ENCODE measurements around the gene HCFC1R1. TPM values are rescaled to one million over a fixed set of nuclear protein-coding genes. Genes with fewer than 3 reads are reported as not detected.
"Not testable (repeated sequence)": the region's sequence is repeated elsewhere in the genome, so short reads cannot be mapped to it uniquely, and the experiment has no call there.

Gene HCFC1R1
- polyA plus RNA-seq, 1 of the 3 experiments (the other 2 are of a cell fraction): 54.9 TPM

DNA sequence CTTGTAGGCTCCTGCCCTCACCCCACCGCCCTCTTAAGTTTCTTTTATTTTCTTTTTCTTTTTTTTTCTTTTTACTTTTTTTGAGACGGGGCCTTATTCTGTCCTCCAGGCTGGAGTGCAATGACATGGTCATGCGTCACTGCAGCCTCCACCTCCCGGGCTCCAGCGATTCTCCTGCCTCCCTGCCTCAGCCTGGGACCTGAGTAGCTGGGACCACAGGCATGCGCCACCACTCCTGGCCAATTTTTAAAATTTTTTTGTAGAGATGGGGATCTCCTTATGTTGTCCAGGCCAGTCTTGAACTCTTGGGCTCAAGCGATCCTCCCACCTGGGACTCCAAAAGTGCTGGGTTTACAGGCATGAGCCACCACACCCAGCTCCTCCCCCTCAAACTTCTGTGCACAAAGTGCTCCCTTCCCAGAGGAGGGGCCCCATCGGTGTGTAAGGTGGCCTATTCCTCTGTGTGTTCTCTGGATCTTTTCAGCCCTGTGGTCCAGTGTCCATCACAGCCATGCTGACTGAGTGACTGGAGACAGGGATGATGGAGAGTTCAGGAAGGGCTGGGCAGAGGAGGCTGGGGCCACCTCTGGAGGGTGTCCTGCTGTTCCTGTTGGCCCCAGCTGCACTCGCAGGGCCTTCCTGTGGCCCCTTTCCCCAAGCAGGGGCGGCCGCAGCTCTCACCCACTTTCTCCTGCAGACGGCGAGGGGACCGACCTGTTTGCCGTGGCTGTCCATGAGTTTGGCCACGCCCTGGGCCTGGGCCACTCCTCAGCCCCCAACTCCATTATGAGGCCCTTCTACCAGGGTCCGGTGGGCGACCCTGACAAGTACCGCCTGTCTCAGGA, 32.8 kb upstream of the HCFC1R1 start (continued):
- TF ChIP-seq GATA2 (CRISPR knock-in tag; IDR thresholded peaks at IDR 0.05) (no peak), SMC3 (IDR thresholded peaks at IDR 0.05; ENCODE audit: low read depth, low read length) (no peak), FOXM1 (IDR thresholded peaks at IDR 0.05; ENCODE audit: low read depth) (no peak), TEAD4 (IDR thresholded peaks at IDR 0.05; ENCODE audit: borderline replicate concordance, insufficient read depth) (no peak), MEF2A (IDR thresholded peaks at IDR 0.05; ENCODE audit: borderline replicate concordance, low read depth) (no peak), NRF1 (IDR thresholded peaks at IDR 0.05; ENCODE audit: low read depth, low read length) (no peak)
- TF ChIP-seq, protein P1, sequence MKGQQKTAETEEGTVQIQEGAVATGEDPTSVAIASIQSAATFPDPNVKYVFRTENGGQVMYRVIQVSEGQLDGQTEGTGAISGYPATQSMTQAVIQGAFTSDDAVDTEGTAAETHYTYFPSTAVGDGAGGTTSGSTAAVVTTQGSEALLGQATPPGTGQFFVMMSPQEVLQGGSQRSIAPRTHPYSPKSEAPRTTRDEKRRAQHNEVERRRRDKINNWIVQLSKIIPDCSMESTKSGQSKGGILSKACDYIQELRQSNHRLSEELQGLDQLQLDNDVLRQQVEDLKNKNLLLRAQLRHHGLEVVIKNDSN (IDR thresholded peaks at IDR 0.05; ENCODE audit: borderline replicate concordance, low read depth): no peak
- TF ChIP-seq, protein P2, sequence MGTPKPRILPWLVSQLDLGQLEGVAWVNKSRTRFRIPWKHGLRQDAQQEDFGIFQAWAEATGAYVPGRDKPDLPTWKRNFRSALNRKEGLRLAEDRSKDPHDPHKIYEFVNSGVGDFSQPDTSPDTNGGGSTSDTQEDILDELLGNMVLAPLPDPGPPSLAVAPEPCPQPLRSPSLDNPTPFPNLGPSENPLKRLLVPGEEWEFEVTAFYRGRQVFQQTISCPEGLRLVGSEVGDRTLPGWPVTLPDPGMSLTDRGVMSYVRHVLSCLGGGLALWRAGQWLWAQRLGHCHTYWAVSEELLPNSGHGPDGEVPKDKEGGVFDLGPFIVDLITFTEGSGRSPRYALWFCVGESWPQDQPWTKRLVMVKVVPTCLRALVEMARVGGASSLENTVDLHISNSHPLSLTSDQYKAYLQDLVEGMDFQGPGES (IDR thresholded peaks at IDR 0.05; ENCODE audit: low read depth, low read length): no peak

DNA sequence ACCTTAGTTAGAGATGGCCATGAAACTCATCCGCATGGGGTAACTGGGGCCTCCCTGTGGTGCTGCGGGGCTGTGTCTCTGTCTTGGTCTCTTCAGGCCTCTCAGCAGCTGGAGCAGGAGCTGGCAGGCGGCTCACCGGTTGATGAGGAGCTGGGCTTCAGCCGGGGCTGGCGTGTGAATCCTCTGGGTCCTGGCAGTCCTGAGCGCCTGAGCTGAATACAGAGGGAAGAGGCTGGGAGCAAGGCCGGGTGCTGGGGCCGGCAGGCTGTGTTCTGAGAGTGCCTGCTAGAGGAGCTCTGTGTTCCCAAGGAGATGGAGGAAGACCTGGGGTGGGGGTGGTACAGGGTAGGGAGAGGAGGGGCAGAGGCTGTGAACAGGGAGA, 32.0 kb upstream of the HCFC1R1 start:
- DNase-seq; H3K79me2 ChIP-seq (ENCODE audit: insufficient read depth); H2AFZ ChIP-seq (ENCODE audit: low read depth); H3F3A ChIP-seq (replicated peaks; ENCODE audit: insufficient read depth); POLR2A ChIA-PET; H3K36me3 ChIP-seq (replicated peaks in 1 of 2; ENCODE audit: control insufficient read depth in 1 of 2, insufficient read depth in 2 of 2, low read length in 1 of 2); H4K20me1 ChIP-seq (ENCODE audit: insufficient read depth); H3K4me2 ChIP-seq; H3K27ac ChIP-seq (ENCODE audit: low read depth in 2 of 2, low read length in 1 of 2); H3K4me3 ChIP-seq (ENCODE audit: low read depth in 2 of 2, low read length in 1 of 2); H3K9me2 ChIP-seq; H3K27me3 ChIP-seq (ENCODE audit: insufficient read depth); H3K9ac ChIP-seq; H3K9me3 ChIP-seq: not testable (repeated sequence)
- CTCF ChIA-PET: interaction anchor here (1.0 to 1.2 kb wide), 4 partner anchors 21 to 74 kb away, joined by 3 to 4 read pairs (median 4); no protein-coding TSS in a partner anchor
- WGBS (ENCODE audit: low lambda C conversion rate): 96% methylated on average over 7 of the region's 9 CpGs
- peaks cover 0 to 12% of the 10 kb centered on the region in 2 experiments; a peak in 1 of 4 replicates for H3K4me1 ChIP-seq (ENCODE audit: control insufficient read depth in 1 of 2, insufficient read depth in 2 of 2, low read depth in 1 of 2, low read length in 1 of 2)

DNA sequence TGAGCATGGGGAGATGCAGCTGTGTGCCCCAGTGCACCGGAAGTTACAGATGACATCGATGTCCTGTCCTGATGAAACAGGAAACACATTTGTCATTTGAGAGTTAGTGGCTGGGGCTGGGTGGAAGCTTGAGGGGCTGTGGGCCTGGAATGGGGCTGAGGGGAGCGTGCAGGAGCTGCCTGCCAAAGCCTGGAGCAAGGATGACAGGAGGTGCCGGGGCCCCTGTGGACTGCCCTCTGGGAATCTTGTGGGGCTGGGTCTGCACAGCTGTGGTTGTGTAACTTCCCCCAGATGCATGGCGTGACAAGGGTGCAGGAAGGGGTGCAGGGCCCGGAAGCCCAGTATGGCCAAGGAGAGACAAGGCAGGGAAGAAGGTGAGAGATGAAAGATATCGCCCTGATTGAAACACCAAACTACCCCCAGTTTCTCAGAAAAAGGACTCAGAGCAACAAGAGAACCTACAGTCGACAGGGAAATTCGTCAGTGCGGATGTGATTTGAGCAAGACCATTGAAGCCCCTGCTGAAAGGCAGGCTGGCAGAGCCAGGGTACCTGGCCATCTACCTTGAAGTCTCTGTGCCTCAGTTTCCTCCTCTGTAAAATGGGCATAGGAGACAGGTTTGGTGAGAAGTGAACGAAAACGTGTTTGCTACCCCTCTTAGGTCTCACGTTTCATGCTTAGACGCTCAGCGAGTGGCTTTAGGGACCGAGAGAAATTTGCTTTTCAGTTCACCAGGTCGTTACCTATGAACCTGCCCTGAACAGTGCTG, 31.4 kb upstream of the HCFC1R1 start:
- peaks cover 0 to 12% of the 10 kb centered on the region in 2 experiments; a peak in 1 of 4 replicates for H3K4me1 ChIP-seq (ENCODE audit: control insufficient read depth in 1 of 2, insufficient read depth in 2 of 2, low read depth in 1 of 2, low read length in 1 of 2)
- no peaks in the 10 kb centered on the region for H3K79me2 ChIP-seq (ENCODE audit: insufficient read depth)
- no peaks in the 10 kb centered on the region for H3K9me3 ChIP-seq
- no peaks in the 10 kb centered on the region for H3K27me3 ChIP-seq (ENCODE audit: insufficient read depth)
- H3K9ac ChIP-seq: no peak overlapping the region
- ChIA-PET POLR2A (no interaction called here), CTCF (interaction anchor here (1.1 to 1.2 kb wide), 2 partner anchors 24 to 74 kb away, joined by 4 read pairs; no protein-coding TSS in a partner anchor)
- no peak for DNase-seq
- H3K9me2 ChIP-seq: no peaks in the 10 kb centered on the region
- H3K36me3 ChIP-seq (replicated peaks in 1 of 2; ENCODE audit: control insufficient read depth in 1 of 2, insufficient read depth in 2 of 2, low read length in 1 of 2): no peaks in the 10 kb centered on the region
- 85% methylated on average over 17 of the region's 17 CpGs for WGBS (ENCODE audit: low lambda C conversion rate)
- H2AFZ ChIP-seq (ENCODE audit: low read depth): no peak overlapping the region
- H3K27ac ChIP-seq (ENCODE audit: low read depth in 2 of 2, low read length in 1 of 2): no peak overlapping the region
- no peaks in the 10 kb centered on the region for H3F3A ChIP-seq (replicated peaks; ENCODE audit: insufficient read depth)
- H3K4me3 ChIP-seq (ENCODE audit: low read depth in 2 of 2, low read length in 1 of 2): no peak overlapping the region
- no peak overlapping the region for H3K4me2 ChIP-seq
- H4K20me1 ChIP-seq (ENCODE audit: insufficient read depth): no peaks in the 10 kb centered on the region
- TF ChIP-seq FOSL2 (IDR thresholded peaks at IDR 0.05; ENCODE audit: borderline replicate concordance, low read depth): no peak
- TF ChIP-seq, protein P3, sequence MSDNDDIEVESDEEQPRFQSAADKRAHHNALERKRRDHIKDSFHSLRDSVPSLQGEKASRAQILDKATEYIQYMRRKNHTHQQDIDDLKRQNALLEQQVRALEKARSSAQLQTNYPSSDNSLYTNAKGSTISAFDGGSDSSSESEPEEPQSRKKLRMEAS (IDR thresholded peaks at IDR 0.05; ENCODE audit: low read depth): no peak
- TF ChIP-seq GABPA (IDR thresholded peaks at IDR 0.05; ENCODE audit: low read depth): no peak
- no peak for TF ChIP-seq EP300 (IDR thresholded peaks at IDR 0.05; ENCODE audit: borderline replicate concordance in 1 of 2, low read depth in 1 of 2, low read length in 1 of 2)
- no peak for TF ChIP-seq POLR2AphosphoS5 (IDR thresholded peaks at IDR 0.05; ENCODE audit: low read depth, low read length)
- no peak for TF ChIP-seq NRF1 (IDR thresholded peaks at IDR 0.05; ENCODE audit: low read depth, low read length)
- no peak for TF ChIP-seq MEF2A (IDR thresholded peaks at IDR 0.05; ENCODE audit: borderline replicate concordance, low read depth)
- TF ChIP-seq, protein P2 (IDR thresholded peaks at IDR 0.05; ENCODE audit: low read depth, low read length): no peak
- no peak for TF ChIP-seq TEAD4 (IDR thresholded peaks at IDR 0.05; ENCODE audit: borderline replicate concordance, insufficient read depth)
- TF ChIP-seq, protein P4, sequence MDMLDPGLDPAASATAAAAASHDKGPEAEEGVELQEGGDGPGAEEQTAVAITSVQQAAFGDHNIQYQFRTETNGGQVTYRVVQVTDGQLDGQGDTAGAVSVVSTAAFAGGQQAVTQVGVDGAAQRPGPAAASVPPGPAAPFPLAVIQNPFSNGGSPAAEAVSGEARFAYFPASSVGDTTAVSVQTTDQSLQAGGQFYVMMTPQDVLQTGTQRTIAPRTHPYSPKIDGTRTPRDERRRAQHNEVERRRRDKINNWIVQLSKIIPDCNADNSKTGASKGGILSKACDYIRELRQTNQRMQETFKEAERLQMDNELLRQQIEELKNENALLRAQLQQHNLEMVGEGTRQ (IDR thresholded peaks at IDR 0.05; ENCODE audit: borderline replicate concordance, low read depth, low read length): no peak
- TF ChIP-seq CHD2 (IDR thresholded peaks at IDR 0.05; ENCODE audit: low read length, partially characterized antibody): no peak
- TF ChIP-seq, protein P1 (IDR thresholded peaks at IDR 0.05; ENCODE audit: borderline replicate concordance, low read depth): no peak
- TF ChIP-seq RXRA (IDR thresholded peaks at IDR 0.05; ENCODE audit: borderline replicate concordance, low read depth): no peak
